Neural cell (in vitro differentiated cells): ENCODE measurements around the gene CLTCL1. TPM values are rescaled to one million over a fixed set of nuclear protein-coding genes. Genes with fewer than 3 reads are reported as not detected.

Experiments used
- H2AFZ ChIP-seq: fragments of 200-600, 300-800 bp; sonication (generic), shearing (Covaris generic); 2 replicates; pipeline ENCODE4 v1.6.0; 2014; ENCODE audit warnings: low read depth, mild to moderate bottlenecking, antibody characterized with exemption, low read length, moderate library complexity
- H3F3A ChIP-seq: fragments of 200-600 bp; shearing (Covaris generic); 2 replicates; pipeline ENCODE4 v1.6.1; 2016; ENCODE audit warnings: mild to moderate bottlenecking, moderate library complexity, mixed read lengths, antibody characterized with exemption, low read length; ENCODE audit not compliant: insufficient read depth, poor library complexity, severe bottlenecking
- H3K27ac ChIP-seq: fragments of 200-600, 300-800 bp; sonication (generic), shearing (Covaris generic); 2 replicates; pipeline ENCODE4 v1.5.1; 2014; ENCODE audit warnings: mild to moderate bottlenecking, low read length, moderate library complexity
- H3K27me3 ChIP-seq: fragments of 300-800, 200-600 bp; sonication (generic), shearing (Covaris generic); 2 replicates; pipeline ENCODE4 v1.6.0; 2014; ENCODE audit warnings: mild to moderate bottlenecking, low read depth, low read length, moderate library complexity; ENCODE audit not compliant: insufficient read depth
- H3K36me3 ChIP-seq: fragments of 300-800, 200-600 bp; sonication (generic), shearing (Covaris generic); 2 replicates; pipeline ENCODE4 v1.5.1; 2014; ENCODE audit warnings: mild to moderate bottlenecking, antibody characterized with exemption, low read length, moderate library complexity; ENCODE audit not compliant: insufficient read depth
- H3K4me2 ChIP-seq: fragments of 300-800, 200-600 bp; sonication (generic), shearing (Covaris generic); 2 replicates; pipeline ENCODE4 v1.6.0; 2014; ENCODE audit warnings: mild to moderate bottlenecking, low read length
- H3K4me3 ChIP-seq: fragments of 300-800, 200-600 bp; sonication (generic), shearing (Covaris generic); 2 replicates; pipeline ENCODE4 v1.5.1; 2014; ENCODE audit warnings: mild to moderate bottlenecking, low read length, moderate library complexity
- H3K79me2 ChIP-seq: fragments of 200-600 bp; shearing (Covaris generic); replicated peaks from 2 replicates; pipeline ENCODE4 v1.6.0; 2014; ENCODE audit warnings: mild to moderate bottlenecking, low read length, moderate library complexity; ENCODE audit not compliant: insufficient read depth
- H3K9ac ChIP-seq: fragments of 300-800, 200-600 bp; sonication (generic), shearing (Covaris generic); 2 replicates; pipeline ENCODE4 v1.6.1; 2016; ENCODE audit warnings: mild to moderate bottlenecking, low read length, mixed read lengths
- H3K9me2 ChIP-seq: fragments of 200-600 bp; shearing (Covaris generic); 2 replicates; pipeline ENCODE4 v1.6.1; 2016; ENCODE audit warnings: mild to moderate bottlenecking, low read length, mixed read lengths; ENCODE audit not compliant: insufficient read depth
- H3K9me3 ChIP-seq: fragments of 200-600, 300-800 bp; sonication (generic), shearing (Covaris generic); 2 replicates; pipeline ENCODE4 v1.6.1; 2016; ENCODE audit warnings: mild to moderate bottlenecking, mixed run types, low read length, moderate library complexity, mixed read lengths
- H4K20me1 ChIP-seq: fragments of 200-600 bp; shearing (Covaris generic); 2 replicates; pipeline ENCODE4 v1.6.1; 2016; ENCODE audit warnings: mild to moderate bottlenecking, mixed run types; ENCODE audit not compliant: insufficient read depth
- CTCF ChIP-seq: fragments of 450-650 bp; IDR thresholded peaks from 2 replicates; pipeline ENCODE4 v1.5.1; 2014; ENCODE audit warnings: antibody characterized with exemption, mild to moderate bottlenecking, moderate library complexity; ENCODE audit not compliant: poor library complexity, severe bottlenecking
- EP300 ChIP-seq: fragments of 450-650 bp; conservative IDR thresholded peaks from 2 replicates; pipeline ENCODE4 v1.6.1; 2014; ENCODE audit warnings: antibody characterized with exemption, mild to moderate bottlenecking, moderate library complexity; ENCODE audit not compliant: poor library complexity, severe bottlenecking
- EZH2 ChIP-seq: fragments of 200-600, 300-800 bp; shearing (Covaris generic), sonication (generic); IDR thresholded peaks from 2 replicates; pipeline ENCODE4 v1.6.1; 2014; ENCODE audit warnings: antibody characterized with exemption, low read length, borderline replicate concordance, mild to moderate bottlenecking; ENCODE audit not compliant: insufficient read depth, poor library complexity, severe bottlenecking
- MXI1 ChIP-seq: fragments of 450-650 bp; conservative IDR thresholded peaks from 2 replicates; pipeline ENCODE4 v1.6.1; 2014; ENCODE audit warnings: antibody characterized with exemption, mild to moderate bottlenecking; ENCODE audit not compliant: poor library complexity, severe bottlenecking
- POLR2AphosphoS5 ChIP-seq: IDR thresholded peaks from 2 replicates; pipeline ENCODE4 v1.6.1; 2012
- RAD21 ChIP-seq: fragments of 450-650 bp; conservative IDR thresholded peaks from 2 replicates; pipeline ENCODE4 v1.6.1; 2014; ENCODE audit warnings: antibody characterized with exemption, mild to moderate bottlenecking, moderate library complexity
- REST ChIP-seq: IDR thresholded peaks from 2 replicates; pipeline ENCODE4 v1.6.1; 2012; ENCODE audit warnings: borderline replicate concordance
- SMC3 ChIP-seq: fragments of 450-650 bp; conservative IDR thresholded peaks from 2 replicates; pipeline ENCODE4 v1.6.1; 2014; ENCODE audit warnings: antibody characterized with exemption, mild to moderate bottlenecking, moderate library complexity; ENCODE audit not compliant: poor library complexity
- TAF1 ChIP-seq: IDR thresholded peaks from 2 replicates; pipeline ENCODE4 v1.6.1; 2012; ENCODE audit warnings: low read depth
- polyA plus RNA-seq: library from polyadenylated mRNA; depleted of rRNA; stranded (reverse); fragments of >200 nt; gene quantifications from 2 replicates; pipeline ENCODE4 v1.2.3, GENCODE V29; 2014

CLTCL1 gene
- polyA plus RNA-seq, 1 donor from 2014 or later, result 7.8 TPM

- Histone ChIP-seq H3K9me2 (no peaks in the 10 kb centered on the region), H3K9ac (no peak overlapping the region), H3K79me2 (no peaks in the 10 kb centered on the region), H3K9me3 (no peaks in the 10 kb centered on the region), H2AFZ (no peak overlapping the region), H3K27me3 (no peaks in the 10 kb centered on the region), H3K4me2 (no peak overlapping the region), H4K20me1 (no peaks in the 10 kb centered on the region), H3K27ac (no peak overlapping the region), H3K4me3 (no peak overlapping the region), H3K36me3 (no peaks in the 10 kb centered on the region), H3F3A (no peaks in the 10 kb centered on the region)
- TF ChIP-seq RAD21 (no peak), CTCF (no peak), EP300 (no peak), TAF1 (no peak), POLR2AphosphoS5 (no peak), SMC3 (no peak), REST (no peak), MXI1 (no peak)
Measured at GRCh38 chr22:19193879-19194278, 97.6 kb downstream of the CLTCL1 start.

- Histone ChIP-seq H3F3A (no peaks in the 10 kb centered on the region), H3K4me3 (no peak overlapping the region), H3K9me3 (no peaks in the 10 kb centered on the region), H4K20me1 (no peaks in the 10 kb centered on the region), H3K27me3 (no peaks in the 10 kb centered on the region), H3K4me2 (no peak overlapping the region), H3K36me3 (no peaks in the 10 kb centered on the region), H3K9ac (no peak overlapping the region), H2AFZ (no peak overlapping the region), H3K9me2 (no peaks in the 10 kb centered on the region), H3K79me2 (no peaks in the 10 kb centered on the region), H3K27ac (no peak overlapping the region)
- no peak for TF ChIP-seq EZH2
- no peak for TF ChIP-seq EP300
- no peak for TF ChIP-seq MXI1
- no peak for TF ChIP-seq CTCF
- TF ChIP-seq SMC3, result no peak
- TF ChIP-seq POLR2AphosphoS5, result no peak
- TF ChIP-seq REST, result no peak
- TF ChIP-seq TAF1, result no peak
- TF ChIP-seq RAD21, result no peak
Measured at GRCh38 chr22:19187716-19188563, 103.6 kb downstream of the CLTCL1 start.
